Ovary (tissue), 9 donors: Measurements from ENCODE around the gene CTSV. TPM values are rescaled to one million over a fixed set of nuclear protein-coding genes. Genes with fewer than 3 reads are reported as not detected.
"Not testable (repeated sequence)": the region's sequence is repeated elsewhere in the genome, so short reads cannot be mapped to it uniquely, and the experiment has no call there.

Source experiments
- DNase-seq, 5 donors: peaks; one replicate each; pipeline ENCODE4 v3.0.0-alpha.2; 2019 to 2020
- H3K27ac ChIP-seq, 2 donors: fragments of 200-600 bp; one replicate each; pipeline versions ENCODE4 v1.5.1 to v1.8.0; 2019 to 2022
- H3K27me3 ChIP-seq: fragments of 200-600 bp; one replicate; pipeline ENCODE4 v1.8.0; 2022
- H3K36me3 ChIP-seq: fragments of 200-600 bp; sonication (generic); one replicate; pipeline ENCODE4 v1.5.1; 2019
- H3K4me1 ChIP-seq: one replicate; pipeline ENCODE4 v1.8.1; 2013; ENCODE audit warnings: mild to moderate bottlenecking, moderate library complexity; ENCODE audit not compliant: insufficient read depth
- H3K4me3 ChIP-seq: fragments of 200-600 bp; sonication (generic); one replicate; pipeline ENCODE4 v1.5.1; 2017
- H3K9me3 ChIP-seq, 2 donors: fragments of 200-600 bp in 1 of 2; sonication (generic) in 1 of 2; one replicate each; pipeline versions ENCODE4 v1.5.1 to v1.8.1; 2013 to 2019; ENCODE audit warnings: mild to moderate bottlenecking in 1 of 2, moderate library complexity in 1 of 2
- CTCF ChIP-seq, 3 donors: fragments of 450-650 bp in 2 of 3; fragments of 200-600 bp in 1 of 3; IDR thresholded peaks; one replicate each; pipeline versions ENCODE4 v1.5.1 to v1.8.0; 2016 to 2022; ENCODE audit warnings: antibody characterized with exemption in 3 of 3, mild to moderate bottlenecking in 1 of 3
- EP300 ChIP-seq: sonication (generic); formaldehyde crosslinking; IDR thresholded peaks from one replicate; pipeline ENCODE4 v1.6.1; 2017; ENCODE audit warnings: antibody characterized with exemption
- POLR2A ChIP-seq: fragments of 450-650 bp; IDR thresholded peaks from one replicate; pipeline ENCODE4 v1.6.1; 2017; ENCODE audit warnings: antibody characterized with exemption, mild to moderate bottlenecking, moderate library complexity
- WGBS, 3 donors: extraction: QIAGEN DNeasy Blood & Tissue Kit in 1 of 3; methylation state at CpG; one replicate each; pipeline versions ENCODE4 v1.1.5 to v1.1.7; 2013 to 2017; 5-methylcytosine and 5-hydroxymethylcytosine counted together
- intact Hi-C, 4 donors: fragments of 100-400 bp; cut with DNase I; formaldehyde crosslinking; loops; one replicate each; pipeline versions ENCODE4 v1.11.0 to v1.15.1; 2022 to 2023
- polyA plus RNA-seq, 2 donors: library from polyadenylated mRNA; stranded (reverse); fragments of 200-250 nt in 1 of 2; fragments of 350-450 nt in 1 of 2; fragmentation: Illumina TruSeq in 1 of 2; extraction: RNeasy Lipid Tissue Mini Kit (QIAGEN cat#74804) in 1 of 2; gene quantifications; one replicate each; pipeline ENCODE4 v1.2.3, GENCODE V29; 2013 to 2014
- total RNA-seq, 7 donors: library from RNA; depleted of rRNA in 2 of 7; stranded (reverse); fragments of >200 nt in 2 of 7; fragmentation: NEBNext Ultra II Directional in 3 of 7; extraction: Animal tissue kit (Norgen Biotek cat#: 25700) in 3 of 7; gene quantifications; one replicate each; pipeline versions ENCODE4 v1.1.0 to v1.2.4, GENCODE V29; 2016 to 2023
- donor health status: DM: no; HTN: no; CAD: no; lungs with moderate emphysema.
- donor health status: DM: no; HTN: no; CAD: no.
- donor health status: Bipolar disorder and iron deficiency.
- donor health status: DM: yes; HTN: yes; CAD: no.
- donor health status: DM: no; HTN: no; CAD: no.
- donor health status: DM: yes; HTN: yes; CAD: no.

Gene CTSV
- total and polyA plus RNA-seq, 9 donors = 0.30 to 6.4 (median 1.1) TPM; not detected in 3

- Histone ChIP-seq H3K4me1 (no peaks in the 10 kb centered on the region), H3K27me3 (no peaks in the 10 kb centered on the region), H3K36me3 (no peaks in the 10 kb centered on the region), H3K4me3 (no peak overlapping the region), H3K27ac (no peak overlapping the region), H3K9me3 (no peaks in the 10 kb centered on the region)
- TF ChIP-seq POLR2A (no peak), EP300 (no peak), CTCF (IDR thresholded peaks at IDR 0.05) (no peak)
- intact Hi-C loops = no loop called here
- 52 to 68% (median 53%) methylated on average over 11 of the region's 11 CpGs for WGBS, 3 donors
- no peak for DNase-seq
Observed at GRCh38 chr9:97076238-97076637, 37.3 kb upstream of the CTSV start.

- Histone ChIP-seq H3K27ac (no peak overlapping the region), H3K9me3 (no peaks in the 10 kb centered on the region), H3K36me3 (no peaks in the 10 kb centered on the region), H3K27me3 (no peaks in the 10 kb centered on the region), H3K4me3 (no peak overlapping the region), H3K4me1 (no peaks in the 10 kb centered on the region)
- no peak for DNase-seq
- intact Hi-C loops = no loop called here
- no peak for TF ChIP-seq POLR2A
- no peak for TF ChIP-seq EP300
- TF ChIP-seq CTCF (IDR thresholded peaks at IDR 0.05) = no peak
- 6 to 20% (median 10%) methylated on average over 6 of the region's 6 CpGs for WGBS, 3 donors
Observed at GRCh38 chr9:97075289-97075985, 36.5 kb upstream of the CTSV start.

- no peak overlapping the region for H3K27ac ChIP-seq
- intact Hi-C loops = no loop called here
- no peak overlapping the region for H3K4me3 ChIP-seq
- H3K9me3 ChIP-seq = no peaks in the 10 kb centered on the region
- H3K36me3 ChIP-seq = no peaks in the 10 kb centered on the region
- no peaks in the 10 kb centered on the region for H3K4me1 ChIP-seq
- DNase-seq = no peak
- no peaks in the 10 kb centered on the region for H3K27me3 ChIP-seq
- WGBS, 3 donors = 13 to 19% (median 19%) methylated on average over 1 of the region's 1 CpG
- TF ChIP-seq EP300 = no peak
- TF ChIP-seq CTCF (IDR thresholded peaks at IDR 0.05) = no peak
- TF ChIP-seq POLR2A = no peak
Observed at GRCh38 chr9:97073506-97073905, 34.6 kb upstream of the CTSV start.

- no peak overlapping the region for H3K27ac ChIP-seq
- no peaks in the 10 kb centered on the region for H3K36me3 ChIP-seq
- no peaks in the 10 kb centered on the region for H3K9me3 ChIP-seq
- no peaks in the 10 kb centered on the region for H3K4me1 ChIP-seq
- WGBS, 3 donors = 49 to 59% (median 56%) methylated on average over 7 of the region's 7 CpGs
- DNase-seq = no peak
- TF ChIP-seq EP300 (no peak), CTCF (IDR thresholded peaks at IDR 0.05) (no peak), POLR2A (no peak)
- no peak overlapping the region for H3K4me3 ChIP-seq
- intact Hi-C loops = no loop called here
- H3K27me3 ChIP-seq = no peaks in the 10 kb centered on the region
Observed at GRCh38 chr9:97072285-97072776, 33.4 kb upstream of the CTSV start.

GRCh38 chr9:97070325-97070724 lies 31.4 kb upstream of the CTSV start:
- H3K36me3 ChIP-seq, H3K9me3 ChIP-seq, H3K4me1 ChIP-seq, H3K27ac ChIP-seq, H3K4me3 ChIP-seq, intact Hi-C loops, H3K27me3 ChIP-seq, DNase-seq: not testable (repeated sequence)
- WGBS, 3 donors = 92 to 96% (median 95%) methylated on average over 4 of the region's 4 CpGs
